SK-N-SH (cell line): ENCODE measurements around the gene RUNDC1. TPM values are rescaled to one million over a fixed set of nuclear protein-coding genes. Genes with fewer than 3 reads are reported as not detected.
A peak's percentile ranks its signal among the peaks of the same experiment; 100 is the strongest.

Experiments
- CTCF ChIA-PET: fragments of 300-600, 350-600 bp; formaldehyde crosslinking; extraction: SDS; loops from one replicate; lab custom pipeline; 2021; lab: Yijun Ruan, JAX
- POLR2A ChIA-PET: fragments of 350-600 bp; sonication (Branson Sonifier 250); formaldehyde crosslinking; extraction: SDS; loops from one replicate; lab custom pipeline; 2020; ENCODE audit warnings: antibody characterized with exemption, inconsistent platforms; lab: Yijun Ruan, JAX
- DNase-seq: peaks from one replicate; pipeline ENCODE4 v3.0.0; 2012
- H2AFZ ChIP-seq: fragments of 200-600 bp; sonication (generic); 2 replicates; pipeline ENCODE4 v1.8.1; 2016; ENCODE audit warnings: antibody characterized with exemption, mild to moderate bottlenecking, low read depth
- H3F3A ChIP-seq: fragments of 200-600 bp; sonication (generic); replicated peaks from 2 replicates; pipeline ENCODE3; 2016; ENCODE audit warnings: antibody characterized with exemption, mild to moderate bottlenecking; ENCODE audit not compliant: insufficient read depth
- H3K27ac ChIP-seq, 2 experiments: fragments of 200-500 bp in 1 of 2; fragments of 200-600 bp in 1 of 2; sonication (Bioruptor generic) in 1 of 2; sonication (generic), shearing (Covaris generic) in 1 of 2; 2 replicates each; pipeline versions ENCODE4 v1.5.1 to v1.6.1; 2014 to 2016; ENCODE audit warnings: low read depth in 2 of 2, inconsistent platforms in 1 of 2, low read length in 1 of 2, mild to moderate bottlenecking in 1 of 2, mixed read lengths in 1 of 2
- H3K27me3 ChIP-seq: fragments of 200-600 bp; sonication (generic), shearing (Covaris generic); 2 replicates; pipeline ENCODE4 v1.6.1; 2016; ENCODE audit warnings: mixed run types; ENCODE audit not compliant: insufficient read depth
- H3K36me3 ChIP-seq, 2 experiments: fragments of 200-500 bp in 1 of 2; fragments of 200-600 bp in 1 of 2; sonication (Bioruptor generic) in 1 of 2; sonication (generic) in 1 of 2; replicated peaks in 1 of 2; 2 replicates each; pipeline versions ENCODE3 to v1.5.1; 2014 to 2016; ENCODE audit warnings: low read length in 1 of 2, mild to moderate bottlenecking in 1 of 2; ENCODE audit not compliant: insufficient read depth in 2 of 2, control insufficient read depth in 1 of 2
- H3K4me1 ChIP-seq, 2 experiments: fragments of 200-500 bp in 1 of 2; fragments of 200-600 bp in 1 of 2; sonication (Bioruptor generic) in 1 of 2; sonication (generic), shearing (Covaris generic) in 1 of 2; 2 replicates each; pipeline versions ENCODE4 v1.5.1 to v1.6.1; 2014 to 2016; ENCODE audit warnings: low read depth in 1 of 2, low read length in 1 of 2, mixed run types in 1 of 2; ENCODE audit not compliant: insufficient read depth in 2 of 2, control insufficient read depth in 1 of 2
- H3K4me2 ChIP-seq: fragments of 200-600 bp; sonication (generic), shearing (Covaris generic); 2 replicates; pipeline ENCODE4 v1.6.1; 2017; ENCODE audit warnings: mixed run types
- H3K4me3 ChIP-seq, 2 experiments: fragments of 200-500 bp in 1 of 2; fragments of 200-600 bp in 1 of 2; sonication (Bioruptor generic) in 1 of 2; sonication (generic), shearing (Covaris generic) in 1 of 2; 2 replicates each; pipeline versions ENCODE4 v1.5.1 to v1.8.1; 2014 to 2016; ENCODE audit warnings: low read depth in 2 of 2, inconsistent platforms in 1 of 2, low read length in 1 of 2, mild to moderate bottlenecking in 1 of 2, mixed read lengths in 1 of 2, moderate library complexity in 1 of 2
- H3K79me2 ChIP-seq: fragments of 200-600 bp; sonication (generic); 2 replicates; pipeline ENCODE4 v1.8.1; 2017; ENCODE audit warnings: mild to moderate bottlenecking; ENCODE audit not compliant: insufficient read depth
- H3K9ac ChIP-seq: fragments of 200-600 bp; sonication (generic); 2 replicates; pipeline ENCODE4 v1.6.1; 2017; ENCODE audit warnings: mixed run types
- H3K9me2 ChIP-seq: fragments of 200-600 bp; sonication (generic); 2 replicates; pipeline ENCODE4 v1.6.1; 2017; ENCODE audit warnings: mixed run types
- H3K9me3 ChIP-seq: fragments of 200-600 bp; sonication (generic); 2 replicates; pipeline ENCODE4 v1.6.1; 2017; ENCODE audit warnings: mixed run types, mild to moderate bottlenecking, moderate library complexity
- H4K20me1 ChIP-seq: fragments of 200-600 bp; sonication (generic); 2 replicates; pipeline ENCODE4 v1.6.1; 2017; ENCODE audit warnings: mild to moderate bottlenecking, mixed run types; ENCODE audit not compliant: insufficient read depth
- ELF1 ChIP-seq: IDR thresholded peaks from 2 replicates; pipeline ENCODE4 v1.4.0; 2012
- EP300 ChIP-seq, 2 experiments: IDR thresholded peaks; 2 replicates each; pipeline versions ENCODE4 v1.4.0 to v1.6.1; 2012; ENCODE audit warnings: borderline replicate concordance in 1 of 2, low read depth in 1 of 2, low read length in 1 of 2
- FOXJ3 ChIP-seq: sonication (generic); formaldehyde crosslinking; IDR thresholded peaks from 2 replicates; pipeline ENCODE4 v1.5.1; 2020; ENCODE audit warnings: mild to moderate bottlenecking, missing genetic modification reagents
- GABPA ChIP-seq: IDR thresholded peaks from 2 replicates; pipeline ENCODE4 v1.4.0; 2012; ENCODE audit warnings: low read depth, mild to moderate bottlenecking
- MXI1 ChIP-seq: IDR thresholded peaks from 2 replicates; pipeline ENCODE4 v1.6.1; 2012; ENCODE audit warnings: mild to moderate bottlenecking, low read depth, low read length, improper control_type of control experiment
- POLR2AphosphoS5 ChIP-seq: IDR thresholded peaks from 2 replicates; pipeline ENCODE4 v1.6.1; 2012; ENCODE audit warnings: low read depth, low read length
- REST ChIP-seq: IDR thresholded peaks from 2 replicates; pipeline ENCODE4 v1.6.1; 2012; ENCODE audit warnings: mild to moderate bottlenecking, low read depth, low read length, moderate library complexity
- RFX5 ChIP-seq: IDR thresholded peaks from 2 replicates; pipeline ENCODE4 v1.6.1; 2012; ENCODE audit warnings: mild to moderate bottlenecking, improper control_type of control experiment, low read length
- RXRA ChIP-seq: IDR thresholded peaks from 2 replicates; pipeline ENCODE4 v1.4.0; 2012; ENCODE audit warnings: low read depth, mild to moderate bottlenecking, borderline replicate concordance
- SIN3A ChIP-seq: IDR thresholded peaks from 2 replicates; pipeline ENCODE4 v1.6.1; 2012; ENCODE audit warnings: low read depth, mild to moderate bottlenecking, low read length, moderate library complexity, borderline replicate concordance
- TAF1 ChIP-seq: IDR thresholded peaks from 2 replicates; pipeline ENCODE4 v1.6.1; 2012; ENCODE audit warnings: low read depth, mild to moderate bottlenecking, low read length, moderate library complexity, borderline replicate concordance
- TCF12 ChIP-seq: IDR thresholded peaks from 2 replicates; pipeline ENCODE4 v1.4.0; 2012
- YY1 ChIP-seq: IDR thresholded peaks from 2 replicates; pipeline ENCODE4 v1.4.0; 2012; ENCODE audit warnings: low read depth, mild to moderate bottlenecking
- WGBS: methylation state at CpG from one replicate; pipeline ENCODE4 v1.1.6; 2017; ENCODE audit warnings: low lambda C conversion rate; 5-methylcytosine and 5-hydroxymethylcytosine counted together
- polyA plus RNA-seq, 3 experiments: library from polyadenylated mRNA; depleted of rRNA; stranded (reverse); fragments of >200 nt; gene quantifications; 2 replicates each; pipeline ENCODE4 v1.2.3, GENCODE V29; 2012

Gene RUNDC1
- 9.0 and 9.5 TPM in 2 replicates for polyA plus RNA-seq (2012; rRNA removed)
- 6.1 and 7.4 TPM in 2 replicates for polyA plus RNA-seq (2012; cell fraction: cytosol; rRNA removed)
- polyA plus RNA-seq (2012; cell fraction: nucleus; rRNA removed) = 10.4 and 11.6 TPM in 2 replicates

GRCh38 chr17:42980274-42980765, at the start of gene RUNDC1:
Gene RUNDC1, plus strand, starts transcription at chr17:42980565. Its CDS starts 12 bp downstream, at chr17:42980577.
- peak within 1 kb of the TSS; percentile 69 to 87 for H3K27ac ChIP-seq
- H3K4me1 ChIP-seq = peaks cover 10 to 12% of the 10 kb centered on the region in 2 experiments; a peak in 2 of 4 replicates
- H3K9me3 ChIP-seq = no peaks in the 10 kb centered on the region
- ChIA-PET CTCF (no interaction called here), POLR2A (interaction anchor here (0.6 to 1.8 kb wide), 2 partner anchors 15 to 18 kb away, joined by 5 to 11 read pairs; partner anchors contain the start of gene RPL27)
- H4K20me1 ChIP-seq = peaks cover 5% of the 10 kb centered on the region; the same call in 1 of the 2 replicates
- 1% methylated on average over 27 of the region's 39 CpGs for WGBS
- peaks cover 8% of the 10 kb centered on the region for H3F3A ChIP-seq
- H2AFZ ChIP-seq = peak within 1 kb of the TSS; percentile 90
- H3K4me3 ChIP-seq = peak within 1 kb of the TSS; percentile 71 to 97
- TF ChIP-seq MXI1 = peak; percentile 91
- peak; percentile 78 for TF ChIP-seq TAF1
- no peak for TF ChIP-seq EP300 (IDR thresholded peaks at IDR 0.05; ENCODE audit: borderline replicate concordance in 1 of 2, low read depth in 1 of 2, low read length in 1 of 2)
- 0 out of 2 replicates have a peak, but pooled peaks have one; percentile 6 for TF ChIP-seq REST
- TF ChIP-seq FOXJ3 (CRISPR knock-in tag) = 0 out of 2 replicates have a peak, but pooled peaks have one; percentile 49
- no peak for TF ChIP-seq RXRA
- 0 out of 2 replicates have a peak, but pooled peaks have one; percentile 55 for TF ChIP-seq RFX5
- peak; percentile 65 for TF ChIP-seq GABPA
- peak; percentile 79; the same call in 1 of the 2 replicates for TF ChIP-seq SIN3A
- TF ChIP-seq YY1 = peak; percentile 95
- peak; percentile 65 for TF ChIP-seq POLR2AphosphoS5
- TF ChIP-seq ELF1 = peak; percentile 90
- no peak for TF ChIP-seq TCF12
- H3K36me3 ChIP-seq = peaks cover 4 to 8% of the 10 kb centered on the region in 2 experiments
- H3K9ac ChIP-seq = peak within 1 kb of the TSS; percentile 81
- no peaks in the 10 kb centered on the region for H3K9me2 ChIP-seq
- peak; percentile 98 for DNase-seq
- H3K79me2 ChIP-seq = peaks cover 51% of the 10 kb centered on the region
- H3K27me3 ChIP-seq = no peaks in the 10 kb centered on the region
- peak within 1 kb of the TSS; percentile 81 for H3K4me2 ChIP-seq
